ENCODE measurements around the gene SH3RF3.

Gene SH3RF3

DNA sequence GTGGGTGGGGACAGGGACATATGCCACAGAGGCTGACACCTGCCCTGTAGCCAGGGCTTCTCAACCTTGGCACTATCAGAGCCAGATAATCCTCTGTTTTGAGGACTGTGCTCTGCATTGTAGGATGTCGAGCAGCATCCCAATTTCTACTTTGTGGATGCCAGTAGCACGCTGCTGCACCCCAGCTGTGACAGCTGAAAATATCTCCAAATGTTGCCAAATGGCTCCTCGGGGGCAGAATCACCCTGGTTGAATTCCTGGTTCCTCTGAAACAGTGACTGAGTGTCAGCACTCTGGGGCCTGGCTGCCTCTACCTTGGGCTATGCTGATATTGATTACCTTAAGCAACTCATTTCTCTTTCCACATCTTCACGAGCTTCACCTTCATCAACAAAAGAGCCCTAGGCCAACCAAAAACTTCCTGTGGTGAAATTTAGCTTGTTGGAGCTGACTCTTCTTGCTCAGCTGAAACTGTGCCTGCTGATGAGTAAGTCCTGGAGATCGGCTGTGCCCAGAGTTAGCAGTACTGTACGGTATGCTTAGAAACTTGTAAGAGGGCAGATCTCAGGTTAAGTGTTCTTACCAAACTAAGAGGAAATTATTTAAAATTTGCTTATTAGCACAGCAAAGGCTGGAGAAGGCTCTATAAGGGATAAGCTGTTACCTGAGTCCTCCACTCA is 346.7 kb downstream of the SH3RF3 start:
- Histone ChIP-seq H3K4me3 (ENCODE audit: insufficient read depth, low read depth, low read length) (no peak overlapping the region), H3K27ac (ENCODE audit: insufficient read depth, low read depth, low read length, poor library complexity, severe bottlenecking) (no peak overlapping the region), H3K9me3 (ENCODE audit: control insufficient read depth, low read length) (no peaks in the 10 kb centered on the region), H3K27me3 (ENCODE audit: control insufficient read depth, insufficient read depth, low read length, poor library complexity, severe bottlenecking) (no peaks in the 10 kb centered on the region), H3K36me3 (ENCODE audit: control insufficient read depth, insufficient read depth, low read length) (no peaks in the 10 kb centered on the region), H3K4me1 (ENCODE audit: control insufficient read depth, insufficient read depth, low read length) (no peaks in the 10 kb centered on the region)
- WGBS, 2 experiments, result 90 to 94% methylated on average over 6 of the region's 6 CpGs

DNA sequence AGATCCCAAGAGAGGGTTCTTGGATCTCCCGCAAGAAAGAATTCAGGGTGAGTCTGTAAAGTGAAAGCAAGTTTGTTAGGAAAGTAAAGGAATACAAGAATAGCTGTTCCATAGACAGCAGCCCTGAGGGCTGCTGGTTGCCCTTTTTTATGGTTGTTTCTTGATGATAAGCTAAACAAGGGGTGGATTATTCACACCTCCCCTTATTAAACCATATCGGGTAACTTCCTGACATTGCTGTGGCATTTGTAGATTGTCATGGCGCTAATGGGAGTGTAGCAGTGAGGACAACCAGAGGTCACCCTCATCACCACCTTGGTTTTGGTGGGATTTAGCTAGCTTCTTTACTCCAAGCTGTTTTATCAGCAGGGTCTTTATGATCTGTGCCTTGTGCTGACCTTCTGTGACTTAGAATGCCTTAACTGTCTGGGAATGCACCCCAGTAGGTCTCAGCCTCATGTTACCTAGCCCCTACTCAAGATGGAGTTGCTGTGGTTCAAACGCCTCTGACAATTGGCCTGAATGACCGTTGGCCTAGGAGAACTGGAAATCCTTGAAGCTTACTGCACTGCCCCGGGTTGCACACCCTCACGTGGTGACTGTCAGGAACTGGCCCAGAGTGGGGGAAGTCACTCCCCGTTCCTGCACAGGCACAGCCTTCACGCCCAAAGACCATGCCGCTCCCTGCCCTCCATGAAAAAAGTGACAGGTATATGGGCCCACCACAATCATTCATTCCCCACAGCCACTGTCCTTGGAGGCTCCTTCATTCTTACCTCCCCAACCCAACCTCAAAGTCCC is 347.8 kb downstream of the SH3RF3 start:
- Histone ChIP-seq H3K27ac (ENCODE audit: insufficient read depth, low read depth, low read length, poor library complexity, severe bottlenecking) (no peak overlapping the region), H3K36me3 (ENCODE audit: control insufficient read depth, insufficient read depth, low read length) (no peaks in the 10 kb centered on the region), H3K4me1 (ENCODE audit: control insufficient read depth, insufficient read depth, low read length) (no peaks in the 10 kb centered on the region), H3K27me3 (ENCODE audit: control insufficient read depth, insufficient read depth, low read length, poor library complexity, severe bottlenecking) (no peaks in the 10 kb centered on the region), H3K4me3 (ENCODE audit: insufficient read depth, low read depth, low read length) (no peak overlapping the region), H3K9me3 (ENCODE audit: control insufficient read depth, low read length) (no peaks in the 10 kb centered on the region)
- 94 to 96% methylated on average over 10 of the region's 10 CpGs for WGBS, 2 experiments

- Histone ChIP-seq H3K27me3 (ENCODE audit: control insufficient read depth, insufficient read depth, low read length, poor library complexity, severe bottlenecking) (no peaks in the 10 kb centered on the region), H3K4me1 (ENCODE audit: control insufficient read depth, insufficient read depth, low read length) (no peaks in the 10 kb centered on the region), H3K27ac (ENCODE audit: insufficient read depth, low read depth, low read length, poor library complexity, severe bottlenecking) (no peak overlapping the region), H3K9me3 (ENCODE audit: control insufficient read depth, low read length) (no peaks in the 10 kb centered on the region), H3K4me3 (ENCODE audit: insufficient read depth, low read depth, low read length) (no peak overlapping the region), H3K36me3 (ENCODE audit: control insufficient read depth, insufficient read depth, low read length) (no peaks in the 10 kb centered on the region)
- 91 to 92% methylated on average over 12 of the region's 12 CpGs for WGBS, 2 experiments
Measured at GRCh38 chr2:109478906-109479493, 350.0 kb downstream of the SH3RF3 start.

DNA sequence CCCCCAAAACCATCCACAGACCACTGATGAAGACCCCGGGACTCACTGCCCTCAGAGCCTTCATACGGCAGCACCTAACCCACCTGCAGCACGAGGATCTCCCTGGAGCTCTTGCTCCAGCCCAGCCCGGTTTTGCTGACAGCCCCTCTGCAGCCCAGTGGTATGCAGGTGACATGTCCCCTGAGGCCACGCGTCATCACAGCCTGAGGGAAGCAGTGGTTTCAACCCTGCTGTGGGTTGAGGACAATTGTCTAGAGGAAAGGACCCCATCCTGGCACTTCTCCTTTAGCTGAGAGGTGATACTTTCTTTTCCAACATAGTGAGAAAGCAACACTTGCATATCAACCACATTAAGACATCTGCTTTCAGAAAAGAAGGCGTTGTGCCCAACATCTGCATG is 350.8 kb downstream of the SH3RF3 start:
- WGBS, 2 experiments, result 90 to 91% methylated on average over 7 of the region's 7 CpGs
- Histone ChIP-seq H3K27me3 (ENCODE audit: control insufficient read depth, insufficient read depth, low read length, poor library complexity, severe bottlenecking) (no peaks in the 10 kb centered on the region), H3K27ac (ENCODE audit: insufficient read depth, low read depth, low read length, poor library complexity, severe bottlenecking) (no peak overlapping the region), H3K4me1 (ENCODE audit: control insufficient read depth, insufficient read depth, low read length) (no peaks in the 10 kb centered on the region), H3K36me3 (ENCODE audit: control insufficient read depth, insufficient read depth, low read length) (no peaks in the 10 kb centered on the region), H3K4me3 (ENCODE audit: insufficient read depth, low read depth, low read length) (no peak overlapping the region), H3K9me3 (ENCODE audit: control insufficient read depth, low read length) (no peaks in the 10 kb centered on the region)

GRCh38 chr2:109480486-109481195 is 351.6 kb downstream of the SH3RF3 start:
- no peak overlapping the region for H3K4me3 ChIP-seq (ENCODE audit: insufficient read depth, low read depth, low read length)
- 91 to 94% methylated on average over 10 of the region's 10 CpGs for WGBS, 2 experiments
- no peaks in the 10 kb centered on the region for H3K4me1 ChIP-seq (ENCODE audit: control insufficient read depth, insufficient read depth, low read length)
- no peak overlapping the region for H3K27ac ChIP-seq (ENCODE audit: insufficient read depth, low read depth, low read length, poor library complexity, severe bottlenecking)
- no peaks in the 10 kb centered on the region for H3K9me3 ChIP-seq (ENCODE audit: control insufficient read depth, low read length)
- H3K36me3 ChIP-seq (ENCODE audit: control insufficient read depth, insufficient read depth, low read length), result no peaks in the 10 kb centered on the region
- H3K27me3 ChIP-seq (ENCODE audit: control insufficient read depth, insufficient read depth, low read length, poor library complexity, severe bottlenecking), result no peaks in the 10 kb centered on the region

DNA sequence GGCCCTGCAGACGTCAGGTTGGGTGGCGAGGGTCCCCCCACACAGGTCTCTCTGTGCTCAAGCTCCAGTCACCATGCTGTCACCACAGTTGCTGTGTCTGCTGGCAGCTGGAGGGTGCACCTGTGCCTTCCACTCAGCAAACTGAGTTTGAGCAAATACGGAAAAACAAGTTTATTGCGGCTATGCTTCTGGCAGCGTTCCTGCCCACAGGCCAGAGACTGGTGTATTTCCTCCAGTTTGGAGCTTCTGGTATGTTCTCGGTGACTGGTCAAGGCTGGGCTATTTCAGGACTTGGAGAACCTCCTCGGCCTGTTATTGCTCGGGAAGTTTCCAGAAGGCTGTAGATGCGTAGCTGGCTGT is 352.2 kb downstream of the SH3RF3 start:
- Histone ChIP-seq H3K9me3 (ENCODE audit: control insufficient read depth, low read length) (no peaks in the 10 kb centered on the region), H3K27ac (ENCODE audit: insufficient read depth, low read depth, low read length, poor library complexity, severe bottlenecking) (no peak overlapping the region), H3K4me3 (ENCODE audit: insufficient read depth, low read depth, low read length) (no peak overlapping the region), H3K36me3 (ENCODE audit: control insufficient read depth, insufficient read depth, low read length) (no peaks in the 10 kb centered on the region), H3K4me1 (ENCODE audit: control insufficient read depth, insufficient read depth, low read length) (no peaks in the 10 kb centered on the region), H3K27me3 (ENCODE audit: control insufficient read depth, insufficient read depth, low read length, poor library complexity, severe bottlenecking) (no peaks in the 10 kb centered on the region)
- 93 to 95% methylated on average over 9 of the region's 9 CpGs for WGBS, 2 experiments

GRCh38 chr2:109481599-109481998 is 352.6 kb downstream of the SH3RF3 start:
- Histone ChIP-seq H3K9me3 (ENCODE audit: control insufficient read depth, low read length) (no peaks in the 10 kb centered on the region), H3K27ac (ENCODE audit: insufficient read depth, low read depth, low read length, poor library complexity, severe bottlenecking) (no peak overlapping the region), H3K4me3 (ENCODE audit: insufficient read depth, low read depth, low read length) (no peak overlapping the region), H3K36me3 (ENCODE audit: control insufficient read depth, insufficient read depth, low read length) (no peaks in the 10 kb centered on the region), H3K4me1 (ENCODE audit: control insufficient read depth, insufficient read depth, low read length) (no peaks in the 10 kb centered on the region), H3K27me3 (ENCODE audit: control insufficient read depth, insufficient read depth, low read length, poor library complexity, severe bottlenecking) (no peaks in the 10 kb centered on the region)
- 94 to 95% methylated on average over 9 of the region's 9 CpGs for WGBS, 2 experiments

DNA sequence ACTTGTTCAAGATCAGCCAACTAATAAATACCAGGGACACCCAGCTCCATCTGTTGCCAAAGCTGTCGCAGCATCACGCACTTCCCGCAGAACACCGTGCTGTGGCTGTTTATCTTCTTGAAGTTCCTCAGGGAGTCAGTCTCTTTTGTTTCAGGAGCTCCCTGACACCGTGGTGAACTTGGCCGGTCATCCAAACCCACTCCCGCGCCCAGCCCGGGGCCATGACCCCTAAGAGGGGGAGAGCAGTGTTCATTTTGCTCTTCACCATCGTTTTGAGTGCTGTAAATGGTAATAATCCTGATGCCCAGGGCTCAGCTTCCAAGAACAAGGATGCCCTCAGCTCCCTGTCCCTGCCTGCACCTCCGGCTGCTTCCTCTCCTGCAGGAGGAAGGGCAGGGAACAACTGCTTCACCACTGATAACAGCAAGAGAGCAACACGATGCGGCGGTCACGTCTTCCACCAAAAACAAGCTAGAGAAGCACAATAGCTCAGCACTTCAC is 353.4 kb downstream of the SH3RF3 start:
- Histone ChIP-seq H3K9me3 (ENCODE audit: control insufficient read depth, low read length) (no peaks in the 10 kb centered on the region), H3K36me3 (ENCODE audit: control insufficient read depth, insufficient read depth, low read length) (no peaks in the 10 kb centered on the region), H3K4me3 (ENCODE audit: insufficient read depth, low read depth, low read length) (no peak overlapping the region), H3K4me1 (ENCODE audit: control insufficient read depth, insufficient read depth, low read length) (no peaks in the 10 kb centered on the region), H3K27me3 (ENCODE audit: control insufficient read depth, insufficient read depth, low read length, poor library complexity, severe bottlenecking) (no peaks in the 10 kb centered on the region), H3K27ac (ENCODE audit: insufficient read depth, low read depth, low read length, poor library complexity, severe bottlenecking) (no peak overlapping the region)
- WGBS, 2 experiments, result 80 to 81% methylated on average over 15 of the region's 15 CpGs

DNA sequence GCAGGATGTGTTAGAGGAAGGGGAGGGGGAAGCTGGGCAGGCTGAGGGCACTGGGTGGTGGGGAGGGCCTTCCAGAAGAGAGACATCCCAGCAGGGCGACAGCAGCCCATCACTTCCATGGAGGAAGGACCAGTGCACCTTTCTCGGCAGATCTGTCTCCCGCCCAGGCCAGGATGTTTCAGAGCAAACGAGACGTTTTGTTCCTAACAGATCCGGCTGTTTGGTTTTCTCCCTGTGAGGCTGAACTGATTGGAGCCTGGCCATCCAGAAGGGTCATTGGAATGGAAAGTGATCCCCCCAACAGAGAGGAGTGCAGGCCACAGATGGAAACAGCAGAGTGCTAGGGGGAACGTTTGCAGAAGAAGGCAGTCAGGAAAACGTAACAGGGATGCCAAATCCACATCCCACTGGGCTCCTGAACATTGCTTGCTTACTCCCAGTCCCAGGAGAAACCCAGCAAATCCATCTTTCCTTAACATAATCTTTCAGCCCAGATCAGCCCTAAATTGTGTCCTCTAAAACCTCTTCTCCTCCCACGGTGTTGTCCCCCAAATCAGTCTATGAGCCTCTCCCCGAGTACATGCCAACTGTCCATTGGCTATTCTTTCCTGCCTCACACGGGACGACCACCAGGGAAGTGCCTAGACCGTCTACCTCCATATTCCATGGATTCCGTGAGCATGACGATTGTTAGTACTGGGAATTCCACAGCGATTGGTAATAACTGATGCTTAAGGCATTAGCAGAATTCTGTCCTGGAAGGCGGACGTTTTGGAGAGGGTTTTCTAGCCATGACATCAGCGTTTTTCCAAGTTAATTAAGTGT is 357.9 kb downstream of the SH3RF3 start:
- no peak overlapping the region for H3K27ac ChIP-seq (ENCODE audit: insufficient read depth, low read depth, low read length, poor library complexity, severe bottlenecking)
- H3K4me3 ChIP-seq (ENCODE audit: insufficient read depth, low read depth, low read length), result no peak overlapping the region
- no peaks in the 10 kb centered on the region for H3K9me3 ChIP-seq (ENCODE audit: control insufficient read depth, low read length)
- 89 to 90% methylated on average over 18 to 19 of the region's 19 CpGs for WGBS, 2 experiments
- H3K27me3 ChIP-seq (ENCODE audit: control insufficient read depth, insufficient read depth, low read length, poor library complexity, severe bottlenecking), result no peaks in the 10 kb centered on the region
- H3K4me1 ChIP-seq (ENCODE audit: control insufficient read depth, insufficient read depth, low read length), result no peaks in the 10 kb centered on the region
- no peaks in the 10 kb centered on the region for H3K36me3 ChIP-seq (ENCODE audit: control insufficient read depth, insufficient read depth, low read length)
